Cerebellar nuclear complex (tissue), 1 donor: Measurements from ENCODE around the gene SLC7A7.
A peak's percentile ranks its signal among the peaks of the same experiment; 100 is the strongest.
"Not testable (repeated sequence)": the region's sequence is repeated elsewhere in the genome, so short reads cannot be mapped to it uniquely, and the experiment has no call there.

ENCODE experiments used
- DNase-seq, 2 experiments: peaks; one replicate each; lab custom pipeline; 2025; lab: John Stamatoyannopoulos, UW

The SLC7A7 gene

GRCh38 chr14:22793550-22793949, 21.7 kb downstream of the SLC7A7 start:
- not testable (repeated sequence) for DNase-seq

- DNase-seq = no peak
Observed at GRCh38 chr14:22792158-22792557, 23.1 kb downstream of the SLC7A7 start.

GRCh38 chr14:22791301-22791700, 23.9 kb downstream of the SLC7A7 start:
- no peak for DNase-seq

- no peak for DNase-seq
Observed at GRCh38 chr14:22786685-22787084, 28.6 kb downstream of the SLC7A7 start.

- DNase-seq = no peak
Observed at GRCh38 chr14:22781301-22781991, 33.8 kb downstream of the SLC7A7 start.

- no peak for DNase-seq
Observed at GRCh38 chr14:22780941-22781300, 34.3 kb downstream of the SLC7A7 start.

GRCh38 chr14:22780105-22780679, 35.0 kb downstream of the SLC7A7 start:
- no peak for DNase-seq

GRCh38 chr14:22778084-22778483, 37.2 kb downstream of the SLC7A7 start:
- no peak for DNase-seq

GRCh38 chr14:22776849-22777248, 38.4 kb downstream of the SLC7A7 start:
- not testable (repeated sequence) for DNase-seq

- DNase-seq = no peak
Observed at GRCh38 chr14:22776215-22776614, 39.0 kb downstream of the SLC7A7 start.

GRCh38 chr14:22774011-22774706, 41.1 kb downstream of the SLC7A7 start:
- DNase-seq = no peak

- no peak for DNase-seq
Observed at GRCh38 chr14:22773162-22774010, 41.8 kb downstream of the SLC7A7 start.

GRCh38 chr14:22772725-22773124, 42.5 kb downstream of the SLC7A7 start:
- DNase-seq = no peak

GRCh38 chr14:22770481-22771187, 44.6 kb downstream of the SLC7A7 start:
- DNase-seq = no peak

GRCh38 chr14:22769369-22769768, 45.9 kb downstream of the SLC7A7 start:
- DNase-seq = no peak

- DNase-seq = no peak
Observed at GRCh38 chr14:22768947-22769346, 46.3 kb downstream of the SLC7A7 start.

- no peak for DNase-seq
Observed at GRCh38 chr14:22767323-22767589, 48.0 kb downstream of the SLC7A7 start.

GRCh38 chr14:22766457-22767322, 48.5 kb downstream of the SLC7A7 start, which contains the start of gene OXA1L:
OXA1L (plus strand) TSS chr14:22766688; CDS start chr14:22766702, 14 bp downstream.
- peak; percentile 54 to 73 for DNase-seq

- DNase-seq = no peak
Observed at GRCh38 chr14:22764382-22764781, 50.9 kb downstream of the SLC7A7 start.

- no peak for DNase-seq
Observed at GRCh38 chr14:22761734-22762133, 53.5 kb downstream of the SLC7A7 start.
